ENCODE results near the gene VPS54. TPM values are rescaled to one million over a fixed set of nuclear protein-coding genes. Genes with fewer than 3 reads are reported as not detected.

The VPS54 gene
- polyA plus RNA-seq, 1 donor (not counting 4 experiments of a cell fraction or from before 2014, with no cell fraction given): 18.2 TPM

- TF ChIP-seq EZH2 (IDR thresholded peaks at IDR 0.05; ENCODE audit: low read length) (no peak), CTCF (optimal IDR thresholded peaks at IDR 0.05 in 1 of 3, IDR thresholded peaks at IDR 0.05 in 1 of 3, conservative IDR thresholded peaks at IDR 0.05 in 1 of 3; ENCODE audit: extremely low read depth in 1 of 3, insufficient read depth in 2 of 3, low read length in 3 of 3) (no peak)
- H3K9ac ChIP-seq (ENCODE audit: control insufficient read depth, extremely low read depth, insufficient read depth, low read length): no peak overlapping the region
- H3K36me3 ChIP-seq (ENCODE audit: control insufficient read depth in 2 of 2, extremely low read depth in 1 of 2, insufficient read depth in 2 of 2, low read length in 2 of 2): no peaks in the 10 kb centered on the region
- H4K20me1 ChIP-seq (ENCODE audit: control insufficient read depth, extremely low read depth, insufficient read depth, low read length): no peaks in the 10 kb centered on the region
- no peaks in the 10 kb centered on the region for H3K9me1 ChIP-seq (ENCODE audit: control insufficient read depth, extremely low read depth, insufficient read depth, low read length)
- peaks cover 81% of the 10 kb centered on the region for H3K79me2 ChIP-seq (ENCODE audit: control insufficient read depth, insufficient read depth, low read length)
- no peaks in the 10 kb centered on the region for H3K27me3 ChIP-seq (ENCODE audit: control insufficient read depth, extremely low read depth, insufficient read depth, low read length)
- FAIRE-seq: no peak
- no peak for DNase-seq (ENCODE audit: low read depth, low spot score)
- H3K4me1 ChIP-seq (ENCODE audit: control insufficient read depth, extremely low read depth, insufficient read depth, low read length): peaks cover 8% of the 10 kb centered on the region
- dilution Hi-C loops (cut with MboI; ENCODE audit: extremely low pct_ligation_motif_present, low sequenced_read_pairs): no loop called here
- H2AFZ ChIP-seq (ENCODE audit: control insufficient read depth, low read length): no peak overlapping the region
- H3K27ac ChIP-seq (ENCODE audit: control insufficient read depth, insufficient read depth, low read length): no peak overlapping the region
- H3K9me3 ChIP-seq (ENCODE audit: control insufficient read depth, low read depth, low read length): no peaks in the 10 kb centered on the region
- no peak overlapping the region for H3K4me3 ChIP-seq (ENCODE audit: control insufficient read depth in 2 of 3, extremely low read depth in 1 of 3, insufficient read depth in 2 of 3, low read depth in 1 of 3, low read length in 3 of 3)
- H3K4me2 ChIP-seq (ENCODE audit: control insufficient read depth, extremely low read depth, insufficient read depth, low read depth, low read length): no peak overlapping the region
Measured at GRCh38 chr2:64013053-64013452, 6.2 kb downstream of the VPS54 start.

- no peak for TF ChIP-seq CTCF (optimal IDR thresholded peaks at IDR 0.05 in 1 of 3, IDR thresholded peaks at IDR 0.05 in 1 of 3, conservative IDR thresholded peaks at IDR 0.05 in 1 of 3; ENCODE audit: extremely low read depth in 1 of 3, insufficient read depth in 2 of 3, low read length in 3 of 3)
- no peak for TF ChIP-seq EZH2 (IDR thresholded peaks at IDR 0.05; ENCODE audit: low read length)
- FAIRE-seq (no peak), DNase-seq (ENCODE audit: low read depth, low spot score) (no peak)
- Histone ChIP-seq H2AFZ (ENCODE audit: control insufficient read depth, low read length) (no peak overlapping the region), H3K9ac (ENCODE audit: control insufficient read depth, extremely low read depth, insufficient read depth, low read length) (no peak overlapping the region), H3K4me3 (ENCODE audit: control insufficient read depth in 2 of 3, extremely low read depth in 1 of 3, insufficient read depth in 2 of 3, low read depth in 1 of 3, low read length in 3 of 3) (no peak overlapping the region), H3K9me3 (ENCODE audit: control insufficient read depth, low read depth, low read length) (no peaks in the 10 kb centered on the region), H3K4me1 (ENCODE audit: control insufficient read depth, extremely low read depth, insufficient read depth, low read length) (peaks cover 8% of the 10 kb centered on the region), H4K20me1 (ENCODE audit: control insufficient read depth, extremely low read depth, insufficient read depth, low read length) (no peaks in the 10 kb centered on the region), H3K9me1 (ENCODE audit: control insufficient read depth, extremely low read depth, insufficient read depth, low read length) (no peaks in the 10 kb centered on the region), H3K79me2 (ENCODE audit: control insufficient read depth, insufficient read depth, low read length) (peaks cover 77% of the 10 kb centered on the region), H3K27me3 (ENCODE audit: control insufficient read depth, extremely low read depth, insufficient read depth, low read length) (no peaks in the 10 kb centered on the region), H3K36me3 (ENCODE audit: control insufficient read depth in 2 of 2, extremely low read depth in 1 of 2, insufficient read depth in 2 of 2, low read length in 2 of 2) (no peaks in the 10 kb centered on the region), H3K4me2 (ENCODE audit: control insufficient read depth, extremely low read depth, insufficient read depth, low read depth, low read length) (no peak overlapping the region), H3K27ac (ENCODE audit: control insufficient read depth, insufficient read depth, low read length) (no peak overlapping the region)
- dilution Hi-C loops (cut with MboI; ENCODE audit: extremely low pct_ligation_motif_present, low sequenced_read_pairs): no loop called here
Measured at GRCh38 chr2:64012115-64012514, 7.1 kb downstream of the VPS54 start.
